DOHH2 (cell line): ENCODE measurements around the gene HEXIM2.

Experiments
- CTCF ChIP-seq: fragments of 200-600 bp; sonication (generic); IDR thresholded peaks from one replicate; pipeline ENCODE4 v1.5.1; 2014; ENCODE audit warnings: antibody characterized with exemption, mild to moderate bottlenecking, low read depth, low read length; ENCODE audit not compliant: poor library complexity, severe bottlenecking
- EZH2phosphoT487 ChIP-seq: fragments of 200-600 bp; sonication (generic); IDR thresholded peaks from 2 replicates; pipeline ENCODE4 v1.6.1; 2017; ENCODE audit warnings: borderline replicate concordance, mild to moderate bottlenecking, antibody characterized with exemption, low read length, moderate library complexity, mixed read lengths

- no peak for TF ChIP-seq CTCF
- TF ChIP-seq EZH2phosphoT487: no peak
These were observed 8.7 kb downstream of the HEXIM2 start for GRCh38 chr17:45170280-45170930.
